WTC11 (cell line): ENCODE results near the gene XKR7. TPM values are rescaled to one million over a fixed set of nuclear protein-coding genes. Genes with fewer than 3 reads are reported as not detected.
"Not testable (repeated sequence)": the region's sequence is repeated elsewhere in the genome, so short reads cannot be mapped to it uniquely, and the experiment has no call there.

ENCODE experiments used
- ATAC-seq: fragments of 200-7000 bp; cut with Tn5 transposase; 2 replicates; pipeline ENCODE4 v1.10.0; 2021; ENCODE audit warnings: mild to moderate bottlenecking, moderate library complexity
- CTCF ChIA-PET: fragments of 300-600 bp; sonication (Branson Sonifier 250); formaldehyde crosslinking; loops from one replicate; lab custom pipeline; 2021; ENCODE audit warnings: antibody characterized with exemption; lab: Charles Lee
- POLR2A ChIA-PET: fragments of 350-600 bp; sonication (Branson Sonifier 250); formaldehyde crosslinking; loops from one replicate; lab custom pipeline; 2021; ENCODE audit warnings: antibody characterized with exemption; lab: Charles Lee
- DNase-seq: peaks from one replicate; pipeline ENCODE4 v3.0.0; 2021; ENCODE audit warnings: low spot score
- H3K27ac Mint-ChIP-seq: 2 replicates; pipeline ENCODE4 v1.8.0; 2021; ENCODE audit warnings: mixed read lengths
- H3K27me3 Mint-ChIP-seq: 2 replicates; pipeline ENCODE4 v1.8.0; 2021; ENCODE audit warnings: low read depth, mild to moderate bottlenecking, moderate library complexity, mixed read lengths
- H3K36me3 Mint-ChIP-seq: 2 replicates; pipeline ENCODE4 v1.8.0; 2021; ENCODE audit warnings: mixed read lengths
- H3K4me1 Mint-ChIP-seq: 2 replicates; pipeline ENCODE4 v1.8.0; 2022; ENCODE audit warnings: mixed read lengths
- H3K4me3 Mint-ChIP-seq: 2 replicates; pipeline ENCODE4 v1.8.0; 2021; ENCODE audit warnings: mild to moderate bottlenecking, moderate library complexity, mixed read lengths
- H3K9me3 Mint-ChIP-seq: 2 replicates; pipeline ENCODE4 v1.8.0; 2021; ENCODE audit warnings: mixed read lengths
- EMX1 ChIP-seq: fragments of 250-450 bp; sonication (Bioruptor Pico); IDR thresholded peaks from 2 replicates; pipeline ENCODE4 v1.8.0; 2021; ENCODE audit warnings: mild to moderate bottlenecking
- ETV6 ChIP-seq: sonication (generic); formaldehyde crosslinking; IDR thresholded peaks from 2 replicates; pipeline ENCODE4 v1.8.1; 2022; ENCODE audit warnings: mild to moderate bottlenecking, missing genetic modification reagents
- FOXJ3 ChIP-seq: sonication (generic); formaldehyde crosslinking; IDR thresholded peaks from 2 replicates; pipeline ENCODE4 v1.9.0; 2021; ENCODE audit warnings: missing genetic modification reagents, mild to moderate bottlenecking, borderline replicate concordance
- HMGA2 ChIP-seq: fragments of 250-450 bp; sonication (Bioruptor Pico); IDR thresholded peaks from 2 replicates; pipeline ENCODE4 v1.4.0; 2021; ENCODE audit warnings: mild to moderate bottlenecking, moderate library complexity
- NFYB ChIP-seq: sonication (generic); formaldehyde crosslinking; conservative IDR thresholded peaks from 2 replicates; pipeline ENCODE4 v1.8.0; 2022; ENCODE audit warnings: low read depth, missing genetic modification reagents
- OVOL2 ChIP-seq: fragments of 250-450 bp; sonication (Bioruptor Pico); IDR thresholded peaks from 2 replicates; pipeline ENCODE4 v1.9.0; 2021; ENCODE audit warnings: mild to moderate bottlenecking, borderline replicate concordance
- PRRX2 ChIP-seq: fragments of 250-450 bp; sonication (Bioruptor Pico); IDR thresholded peaks from 2 replicates; pipeline ENCODE4 v1.8.0; 2021; ENCODE audit warnings: mild to moderate bottlenecking
- SP1 ChIP-seq: sonication (generic); formaldehyde crosslinking; conservative IDR thresholded peaks from 2 replicates; pipeline ENCODE4 v1.8.1; 2022; ENCODE audit warnings: missing genetic modification reagents
- TEAD1 ChIP-seq: sonication (generic); formaldehyde crosslinking; IDR thresholded peaks from 2 replicates; pipeline ENCODE4 v1.8.0; 2022; ENCODE audit warnings: mild to moderate bottlenecking, missing genetic modification reagents
- ZNF263 ChIP-seq: sonication (generic); formaldehyde crosslinking; IDR thresholded peaks from 2 replicates; pipeline ENCODE4 v1.8.1; 2022; ENCODE audit warnings: low read depth, mild to moderate bottlenecking, moderate library complexity, missing genetic modification reagents
- total RNA-seq: library from RNA; stranded (reverse); gene quantifications from 3 replicates; pipeline ENCODE4 v1.2.3, GENCODE V29; 2021
- TF ChIP-seq, protein P1 (sequence below): sonication (generic); formaldehyde crosslinking; IDR thresholded peaks from 2 replicates; pipeline ENCODE4 v1.8.1; 2022; ENCODE audit warnings: mild to moderate bottlenecking, moderate library complexity, missing genetic modification reagents
- TF ChIP-seq, protein P2 (sequence below): sonication (generic); formaldehyde crosslinking; IDR thresholded peaks from 2 replicates; pipeline ENCODE4 v1.8.0; 2023; ENCODE audit warnings: mild to moderate bottlenecking, missing genetic modification reagents
- TF ChIP-seq, protein P3 (sequence below): fragments of 250-450 bp; sonication (Bioruptor Pico); conservative IDR thresholded peaks from 2 replicates; pipeline ENCODE4 v1.9.0; 2021; ENCODE audit warnings: mild to moderate bottlenecking
- TF ChIP-seq, protein P4 (sequence below): sonication (generic); formaldehyde crosslinking; IDR thresholded peaks from 2 replicates; pipeline ENCODE4 v1.8.1; 2022; ENCODE audit warnings: low read depth, mild to moderate bottlenecking, moderate library complexity, missing genetic modification reagents, borderline replicate concordance
- TF ChIP-seq, protein P5 (sequence below): sonication (generic); formaldehyde crosslinking; conservative IDR thresholded peaks from 2 replicates; pipeline ENCODE4 v1.8.1; 2023; ENCODE audit warnings: mild to moderate bottlenecking, low read depth, missing genetic modification reagents, moderate library complexity

Gene XKR7
- total RNA-seq, 1 experiment from 2014 or later = 2.5 TPM

DNA sequence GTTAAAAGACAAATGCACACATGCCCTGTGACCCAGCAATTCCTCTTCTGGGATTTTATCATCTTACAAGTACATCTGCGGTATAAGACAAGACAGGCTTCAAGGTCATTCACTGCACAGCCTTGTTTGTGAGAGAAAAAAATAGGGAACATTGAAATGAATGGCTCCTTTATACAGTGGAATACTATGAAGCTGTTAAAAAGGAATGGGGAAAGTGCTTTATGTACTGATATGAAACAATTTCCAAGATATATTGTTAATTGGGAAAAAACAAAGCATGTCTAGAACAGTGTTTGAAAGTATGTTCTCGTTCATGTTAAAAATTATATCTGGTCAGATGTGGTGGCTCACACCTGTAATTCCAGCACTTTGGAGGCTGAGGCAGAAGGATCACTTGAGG lies 41.5 kb upstream of the XKR7 start (continued):
- TF ChIP-seq, protein P1, sequence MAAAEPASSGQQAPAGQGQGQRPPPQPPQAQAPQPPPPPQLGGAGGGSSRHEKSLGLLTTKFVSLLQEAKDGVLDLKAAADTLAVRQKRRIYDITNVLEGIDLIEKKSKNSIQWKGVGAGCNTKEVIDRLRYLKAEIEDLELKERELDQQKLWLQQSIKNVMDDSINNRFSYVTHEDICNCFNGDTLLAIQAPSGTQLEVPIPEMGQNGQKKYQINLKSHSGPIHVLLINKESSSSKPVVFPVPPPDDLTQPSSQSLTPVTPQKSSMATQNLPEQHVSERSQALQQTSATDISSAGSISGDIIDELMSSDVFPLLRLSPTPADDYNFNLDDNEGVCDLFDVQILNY (CRISPR knock-in tag) = no peak
- TF ChIP-seq, protein P2, sequence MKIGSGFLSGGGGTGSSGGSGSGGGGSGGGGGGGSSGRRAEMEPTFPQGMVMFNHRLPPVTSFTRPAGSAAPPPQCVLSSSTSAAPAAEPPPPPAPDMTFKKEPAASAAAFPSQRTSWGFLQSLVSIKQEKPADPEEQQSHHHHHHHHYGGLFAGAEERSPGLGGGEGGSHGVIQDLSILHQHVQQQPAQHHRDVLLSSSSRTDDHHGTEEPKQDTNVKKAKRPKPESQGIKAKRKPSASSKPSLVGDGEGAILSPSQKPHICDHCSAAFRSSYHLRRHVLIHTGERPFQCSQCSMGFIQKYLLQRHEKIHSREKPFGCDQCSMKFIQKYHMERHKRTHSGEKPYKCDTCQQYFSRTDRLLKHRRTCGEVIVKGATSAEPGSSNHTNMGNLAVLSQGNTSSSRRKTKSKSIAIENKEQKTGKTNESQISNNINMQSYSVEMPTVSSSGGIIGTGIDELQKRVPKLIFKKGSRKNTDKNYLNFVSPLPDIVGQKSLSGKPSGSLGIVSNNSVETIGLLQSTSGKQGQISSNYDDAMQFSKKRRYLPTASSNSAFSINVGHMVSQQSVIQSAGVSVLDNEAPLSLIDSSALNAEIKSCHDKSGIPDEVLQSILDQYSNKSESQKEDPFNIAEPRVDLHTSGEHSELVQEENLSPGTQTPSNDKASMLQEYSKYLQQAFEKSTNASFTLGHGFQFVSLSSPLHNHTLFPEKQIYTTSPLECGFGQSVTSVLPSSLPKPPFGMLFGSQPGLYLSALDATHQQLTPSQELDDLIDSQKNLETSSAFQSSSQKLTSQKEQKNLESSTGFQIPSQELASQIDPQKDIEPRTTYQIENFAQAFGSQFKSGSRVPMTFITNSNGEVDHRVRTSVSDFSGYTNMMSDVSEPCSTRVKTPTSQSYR (CRISPR knock-in tag) = no peak
- TF ChIP-seq SP1 (CRISPR knock-in tag) (no peak), PRRX2 (CRISPR knock-in tag) (no peak), ETV6 (CRISPR knock-in tag) (no peak), HMGA2 (CRISPR knock-in tag) (no peak), OVOL2 (no peak)
- TF ChIP-seq, protein P3, sequence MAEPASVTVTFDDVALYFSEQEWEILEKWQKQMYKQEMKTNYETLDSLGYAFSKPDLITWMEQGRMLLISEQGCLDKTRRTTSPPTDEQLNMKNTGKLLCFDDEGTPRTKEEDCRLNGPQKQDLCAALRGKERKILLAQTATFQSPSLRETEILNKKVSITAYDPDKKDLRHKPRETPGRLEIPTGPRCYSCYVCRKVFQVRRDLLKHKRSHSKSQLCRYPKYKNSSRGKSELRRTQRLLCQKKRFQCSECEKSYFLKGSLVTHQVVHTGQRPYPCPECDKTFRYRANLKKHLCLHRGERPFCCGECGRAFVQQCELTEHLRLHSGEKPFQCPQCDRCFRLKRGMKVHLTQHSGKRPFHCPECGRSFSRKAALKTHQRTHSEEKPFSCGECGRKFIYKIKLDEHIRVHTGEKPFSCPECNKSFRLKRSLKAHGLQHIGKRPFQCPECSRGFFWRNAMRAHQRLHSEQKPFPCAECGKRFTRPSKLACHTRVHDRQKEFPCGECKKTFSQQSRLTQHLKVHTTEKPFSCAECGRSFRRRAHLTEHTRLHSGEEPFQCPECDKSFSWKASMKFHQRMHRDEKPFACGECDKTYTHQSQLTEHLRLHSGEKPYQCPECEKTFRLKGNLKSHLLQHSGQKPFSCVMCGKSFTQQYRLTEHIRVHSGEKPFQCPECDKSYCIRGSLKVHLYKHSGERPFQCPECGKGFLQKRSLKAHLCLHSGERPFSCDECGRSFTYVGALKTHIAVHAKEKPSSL (CRISPR knock-in tag) = no peak
- TF ChIP-seq, protein P4, sequence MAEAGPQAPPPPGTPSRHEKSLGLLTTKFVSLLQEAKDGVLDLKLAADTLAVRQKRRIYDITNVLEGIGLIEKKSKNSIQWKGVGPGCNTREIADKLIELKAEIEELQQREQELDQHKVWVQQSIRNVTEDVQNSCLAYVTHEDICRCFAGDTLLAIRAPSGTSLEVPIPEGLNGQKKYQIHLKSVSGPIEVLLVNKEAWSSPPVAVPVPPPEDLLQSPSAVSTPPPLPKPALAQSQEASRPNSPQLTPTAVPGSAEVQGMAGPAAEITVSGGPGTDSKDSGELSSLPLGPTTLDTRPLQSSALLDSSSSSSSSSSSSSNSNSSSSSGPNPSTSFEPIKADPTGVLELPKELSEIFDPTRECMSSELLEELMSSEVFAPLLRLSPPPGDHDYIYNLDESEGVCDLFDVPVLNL (CRISPR knock-in tag) = no peak

DNA sequence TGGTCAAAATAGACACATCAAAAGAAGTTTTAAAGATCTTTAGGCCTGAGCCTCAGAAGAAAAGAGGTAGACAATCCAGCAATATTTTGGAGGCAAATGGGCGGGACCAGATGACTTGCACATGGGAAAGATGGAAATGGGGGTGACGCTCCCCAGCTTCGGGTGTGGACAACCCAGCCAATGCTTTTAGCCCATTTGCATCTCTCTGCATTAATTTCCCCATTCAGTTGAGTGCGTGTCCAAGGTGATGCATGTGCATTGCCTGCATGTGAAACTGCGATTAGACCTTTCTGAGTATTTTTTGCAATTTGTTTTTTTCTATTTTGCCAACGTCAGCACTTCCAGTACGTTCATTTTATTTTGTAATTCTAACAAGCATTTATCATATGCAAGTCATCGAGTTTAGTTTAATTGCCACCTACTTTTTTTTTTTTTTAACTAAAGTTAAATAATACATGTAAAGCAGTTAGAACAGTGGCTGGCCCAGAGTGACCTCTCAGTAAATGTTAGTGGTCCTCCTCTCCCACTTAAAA lies 40.3 kb upstream of the XKR7 start:
- no peak overlapping the region for H3K27ac Mint-ChIP-seq
- ATAC-seq = no peak
- no peaks in the 10 kb centered on the region for H3K36me3 Mint-ChIP-seq
- ChIA-PET POLR2A (no interaction called here), CTCF (interaction anchor here (0.8 kb wide), 1 partner anchor 8 kb away, joined by 3 read pairs; no protein-coding TSS in a partner anchor)
- H3K27me3 Mint-ChIP-seq = peaks cover 4% of the 10 kb centered on the region; the same call in 1 of the 2 replicates
- H3K4me3 Mint-ChIP-seq = no peak overlapping the region
- no peaks in the 10 kb centered on the region; the same call in 1 of the 2 replicates for H3K4me1 Mint-ChIP-seq
- DNase-seq = no peak
- H3K9me3 Mint-ChIP-seq = no peaks in the 10 kb centered on the region
- no peak for TF ChIP-seq FOXJ3 (CRISPR knock-in tag)
- no peak for TF ChIP-seq EMX1 (CRISPR knock-in tag)
- TF ChIP-seq TEAD1 (CRISPR knock-in tag) = no peak
- TF ChIP-seq ZNF263 (CRISPR knock-in tag) = no peak
- no peak for TF ChIP-seq NFYB (CRISPR knock-in tag)
- TF ChIP-seq, protein P5, sequence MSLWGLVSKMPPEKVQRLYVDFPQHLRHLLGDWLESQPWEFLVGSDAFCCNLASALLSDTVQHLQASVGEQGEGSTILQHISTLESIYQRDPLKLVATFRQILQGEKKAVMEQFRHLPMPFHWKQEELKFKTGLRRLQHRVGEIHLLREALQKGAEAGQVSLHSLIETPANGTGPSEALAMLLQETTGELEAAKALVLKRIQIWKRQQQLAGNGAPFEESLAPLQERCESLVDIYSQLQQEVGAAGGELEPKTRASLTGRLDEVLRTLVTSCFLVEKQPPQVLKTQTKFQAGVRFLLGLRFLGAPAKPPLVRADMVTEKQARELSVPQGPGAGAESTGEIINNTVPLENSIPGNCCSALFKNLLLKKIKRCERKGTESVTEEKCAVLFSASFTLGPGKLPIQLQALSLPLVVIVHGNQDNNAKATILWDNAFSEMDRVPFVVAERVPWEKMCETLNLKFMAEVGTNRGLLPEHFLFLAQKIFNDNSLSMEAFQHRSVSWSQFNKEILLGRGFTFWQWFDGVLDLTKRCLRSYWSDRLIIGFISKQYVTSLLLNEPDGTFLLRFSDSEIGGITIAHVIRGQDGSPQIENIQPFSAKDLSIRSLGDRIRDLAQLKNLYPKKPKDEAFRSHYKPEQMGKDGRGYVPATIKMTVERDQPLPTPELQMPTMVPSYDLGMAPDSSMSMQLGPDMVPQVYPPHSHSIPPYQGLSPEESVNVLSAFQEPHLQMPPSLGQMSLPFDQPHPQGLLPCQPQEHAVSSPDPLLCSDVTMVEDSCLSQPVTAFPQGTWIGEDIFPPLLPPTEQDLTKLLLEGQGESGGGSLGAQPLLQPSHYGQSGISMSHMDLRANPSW (CRISPR knock-in tag) = no peak

DNA sequence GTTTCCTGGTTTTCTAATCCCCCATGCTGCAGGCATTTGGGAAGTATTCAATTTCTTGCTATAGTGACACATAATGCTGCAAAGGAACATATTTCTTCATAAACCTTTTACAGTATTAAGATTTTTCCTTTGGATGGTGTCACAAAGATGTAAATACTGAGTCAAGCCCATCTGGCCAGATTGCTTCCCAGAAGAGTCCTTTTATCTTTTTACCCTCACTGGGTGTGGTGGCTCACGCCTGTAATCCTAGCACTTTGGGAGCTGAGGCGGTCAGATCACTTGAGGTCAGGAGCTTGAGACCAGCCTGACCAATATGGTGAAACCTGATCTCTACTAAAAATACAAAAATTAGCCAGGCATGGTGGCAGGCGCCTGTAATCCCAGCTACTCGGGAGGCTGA lies 38.3 kb upstream of the XKR7 start:
- H3K9me3 Mint-ChIP-seq, H3K27me3 Mint-ChIP-seq, H3K27ac Mint-ChIP-seq, CTCF ChIA-PET, H3K4me3 Mint-ChIP-seq, H3K36me3 Mint-ChIP-seq, H3K4me1 Mint-ChIP-seq, DNase-seq, ATAC-seq, POLR2A ChIA-PET: not testable (repeated sequence)
